Urinary bladder (tissue), 4 donors: ENCODE data around the gene ERG. TPM values are rescaled to one million over a fixed set of nuclear protein-coding genes. Genes with fewer than 3 reads are reported as not detected.

Experiments
- DNase-seq: peaks from one replicate; pipeline ENCODE4 v3.0.0-alpha.2; 2015; ENCODE audit errors: extremely low spot score
- H3K27ac ChIP-seq: one replicate; pipeline ENCODE4 v1.5.1; 2013; ENCODE audit warnings: low read depth, mild to moderate bottlenecking, moderate library complexity
- H3K36me3 ChIP-seq: one replicate; pipeline ENCODE4 v1.6.1; 2013; ENCODE audit warnings: mild to moderate bottlenecking, moderate library complexity; ENCODE audit not compliant: insufficient read depth
- H3K4me1 ChIP-seq: one replicate; pipeline ENCODE4 v1.6.1; 2013; ENCODE audit warnings: mild to moderate bottlenecking, moderate library complexity; ENCODE audit not compliant: insufficient read depth
- H3K4me3 ChIP-seq: one replicate; pipeline ENCODE4 v1.5.1; 2013; ENCODE audit warnings: low read depth, low read length
- WGBS: extraction: QIAGEN DNeasy Blood & Tissue Kit; methylation state at CpG from one replicate; pipeline ENCODE4 v1.1.7; 2013; 5-methylcytosine and 5-hydroxymethylcytosine counted together
- polyA plus RNA-seq: library from polyadenylated mRNA; stranded (reverse); fragments of 200-250 nt; gene quantifications from one replicate; pipeline ENCODE4 v1.2.3, GENCODE V29; 2013
- total RNA-seq: library from RNA; depleted of rRNA; stranded (reverse); fragments of >200 nt; gene quantifications from one replicate; pipeline ENCODE4 v1.2.3, GENCODE V29; 2014
- donor health status: healthy with polysubstance abuse.
- donor health status: healthy.

The ERG gene
- total and polyA plus RNA-seq, 2 donors = 13.5 to 17.1 TPM

DNA sequence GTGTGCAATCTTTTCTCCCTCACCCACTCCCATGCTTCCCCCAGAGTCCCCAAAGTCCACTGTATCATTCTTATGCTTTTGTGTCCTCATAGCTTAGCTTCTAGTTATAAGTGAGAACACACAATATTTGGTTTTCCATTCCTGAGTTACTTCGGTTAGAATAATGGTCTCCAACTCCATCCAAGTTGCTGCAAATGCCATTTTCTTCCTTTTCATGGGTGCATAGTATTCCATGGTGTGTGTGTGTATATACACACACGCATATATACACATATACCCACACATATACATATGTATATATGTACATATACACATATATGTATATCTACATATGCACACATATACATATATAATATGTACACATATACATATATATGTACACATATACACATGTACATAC is 69.3 kb downstream of the ERG start:
- DNase-seq = no peak
- Histone ChIP-seq H3K4me1 (no peaks in the 10 kb centered on the region), H3K36me3 (no peaks in the 10 kb centered on the region), H3K4me3 (no peak overlapping the region), H3K27ac (no peak overlapping the region)
- WGBS = 94% methylated on average over 2 of the region's 2 CpGs

- DNase-seq = no peak
- no peak overlapping the region for H3K27ac ChIP-seq
- no peak overlapping the region for H3K4me3 ChIP-seq
- no peaks in the 10 kb centered on the region for H3K4me1 ChIP-seq
- WGBS = 74% methylated on average over 7 of the region's 7 CpGs
- no peaks in the 10 kb centered on the region for H3K36me3 ChIP-seq
These were observed 70.1 kb downstream of the ERG start for GRCh38 chr21:38428211-38428610.

DNA sequence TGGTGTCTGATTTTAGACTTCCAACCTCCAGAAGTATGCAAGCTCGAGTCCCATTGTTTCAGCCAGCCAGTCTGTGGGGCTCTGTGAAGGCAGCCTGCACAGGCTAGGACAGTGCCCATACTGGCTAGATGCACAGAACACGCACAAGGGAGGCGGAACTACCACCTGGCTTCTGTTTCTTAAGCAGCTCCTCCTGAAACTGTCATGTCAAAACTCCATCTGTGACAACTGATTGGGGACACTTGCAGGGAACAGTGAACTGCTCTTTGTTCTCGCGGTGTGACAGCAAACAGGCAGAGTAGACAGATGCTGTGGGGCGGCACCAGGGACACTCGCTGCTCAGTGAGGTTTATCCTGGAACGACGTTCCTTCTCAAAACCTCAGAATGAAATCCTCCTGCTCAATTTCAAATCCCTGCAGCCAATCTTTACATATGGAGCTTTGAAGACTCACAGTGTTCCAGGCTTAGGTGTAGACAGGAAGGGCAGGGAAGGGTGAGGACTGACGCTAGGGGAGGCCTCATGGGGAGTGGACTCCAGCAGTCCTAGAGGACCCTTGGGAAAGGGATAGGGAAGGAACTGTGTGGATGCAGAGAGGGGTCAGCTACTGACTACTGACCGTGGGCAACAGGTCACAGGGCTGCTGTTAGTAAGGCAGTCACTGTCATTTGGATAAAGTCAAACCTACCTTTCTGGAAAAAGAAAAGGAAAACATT is 73.8 kb downstream of the ERG start:
- Histone ChIP-seq H3K27ac (no peak overlapping the region), H3K4me1 (no peaks in the 10 kb centered on the region), H3K4me3 (no peak overlapping the region), H3K36me3 (no peaks in the 10 kb centered on the region)
- DNase-seq = no peak
- WGBS = 71% methylated on average over 11 of the region's 11 CpGs

DNA sequence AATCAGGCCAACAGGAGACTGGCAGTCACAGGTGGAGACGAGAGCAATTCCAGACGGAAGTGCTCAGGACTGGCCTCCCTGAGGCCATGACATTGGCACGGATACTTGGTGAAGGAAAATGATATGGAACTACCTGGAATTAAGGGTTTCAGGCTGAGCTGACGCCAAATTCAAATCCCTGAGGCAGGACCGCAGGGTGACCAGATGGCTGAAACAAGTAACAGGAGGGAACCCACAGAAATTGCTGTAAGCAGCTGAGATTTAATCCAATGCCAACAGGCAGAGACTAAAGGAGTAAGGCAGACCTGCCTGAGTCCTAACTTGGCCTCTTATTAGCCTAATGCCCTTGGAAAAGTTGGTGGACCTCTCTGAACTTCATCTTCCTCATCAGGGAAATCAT is 76.2 kb downstream of the ERG start:
- H3K27ac ChIP-seq = no peak overlapping the region
- H3K36me3 ChIP-seq = no peaks in the 10 kb centered on the region
- 92% methylated on average over 5 of the region's 5 CpGs for WGBS
- H3K4me1 ChIP-seq = no peaks in the 10 kb centered on the region
- no peak for DNase-seq
- no peak overlapping the region for H3K4me3 ChIP-seq

DNA sequence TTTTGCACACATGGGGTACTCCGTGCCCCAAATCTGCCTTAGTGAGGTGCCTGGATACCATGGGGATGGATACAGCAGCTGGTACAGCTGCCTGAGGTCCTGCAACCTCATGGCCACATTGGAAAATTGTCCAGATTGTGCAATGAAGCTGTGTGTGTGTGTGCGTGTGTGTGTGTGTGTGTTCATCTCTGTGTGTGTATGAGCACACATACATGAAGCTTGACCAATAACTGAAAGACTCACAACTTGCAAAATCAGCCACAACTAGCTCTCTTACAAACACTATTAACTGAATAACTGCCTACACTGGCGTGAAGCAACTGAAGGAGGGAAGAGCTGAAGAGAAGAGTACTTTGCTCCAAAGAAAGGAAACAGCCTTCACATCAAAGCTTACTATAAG is 78.1 kb downstream of the ERG start:
- Histone ChIP-seq H3K27ac (no peak overlapping the region), H3K4me3 (no peak overlapping the region), H3K4me1 (no peaks in the 10 kb centered on the region), H3K36me3 (no peaks in the 10 kb centered on the region)
- WGBS = 82% methylated on average over 3 of the region's 3 CpGs
- no peak for DNase-seq

- Histone ChIP-seq H3K4me1 (no peaks in the 10 kb centered on the region), H3K27ac (no peak overlapping the region), H3K36me3 (no peaks in the 10 kb centered on the region), H3K4me3 (no peak overlapping the region)
- no peak for DNase-seq
- 97% methylated on average over 5 of the region's 5 CpGs for WGBS
These were observed 80.6 kb downstream of the ERG start for GRCh38 chr21:38417726-38418125.

GRCh38 chr21:38416791-38417190 is 81.5 kb downstream of the ERG start:
- no peak overlapping the region for H3K4me3 ChIP-seq
- H3K4me1 ChIP-seq = no peaks in the 10 kb centered on the region
- DNase-seq = no peak
- no peak overlapping the region for H3K27ac ChIP-seq
- no peaks in the 10 kb centered on the region for H3K36me3 ChIP-seq
- 90% methylated on average over 10 of the region's 10 CpGs for WGBS

DNA sequence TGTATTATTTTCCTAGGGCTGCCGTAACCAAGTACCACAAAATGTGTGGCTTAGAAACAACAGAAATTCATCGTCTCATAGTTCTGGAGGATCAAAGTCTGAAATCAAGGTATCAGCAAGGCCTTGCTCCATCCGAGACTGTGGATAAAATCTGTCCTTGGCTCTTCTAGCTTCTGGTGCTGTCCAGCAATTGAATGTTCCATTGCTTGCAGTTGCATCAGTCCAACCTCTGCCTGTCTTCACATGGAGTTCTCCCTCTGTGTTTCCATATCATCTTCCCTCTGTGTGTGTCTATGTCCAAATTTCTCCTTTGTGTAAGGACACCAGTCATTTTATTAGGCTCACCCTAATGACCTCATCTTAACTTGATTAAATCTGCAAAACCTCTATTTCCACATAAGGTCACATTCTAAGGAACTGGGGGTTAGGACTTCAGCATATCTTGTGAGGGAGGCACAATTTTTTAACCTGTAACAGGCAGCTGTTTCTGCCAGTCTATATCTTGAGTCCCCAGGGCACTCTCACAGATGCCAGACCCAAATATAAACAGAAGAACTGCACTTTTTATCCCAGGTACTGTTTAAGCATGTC is 84.2 kb downstream of the ERG start:
- H3K36me3 ChIP-seq = no peaks in the 10 kb centered on the region
- no peak for DNase-seq
- H3K4me1 ChIP-seq = no peaks in the 10 kb centered on the region
- 89% methylated on average over 3 of the region's 3 CpGs for WGBS
- H3K27ac ChIP-seq = no peak overlapping the region
- H3K4me3 ChIP-seq = no peak overlapping the region

DNA sequence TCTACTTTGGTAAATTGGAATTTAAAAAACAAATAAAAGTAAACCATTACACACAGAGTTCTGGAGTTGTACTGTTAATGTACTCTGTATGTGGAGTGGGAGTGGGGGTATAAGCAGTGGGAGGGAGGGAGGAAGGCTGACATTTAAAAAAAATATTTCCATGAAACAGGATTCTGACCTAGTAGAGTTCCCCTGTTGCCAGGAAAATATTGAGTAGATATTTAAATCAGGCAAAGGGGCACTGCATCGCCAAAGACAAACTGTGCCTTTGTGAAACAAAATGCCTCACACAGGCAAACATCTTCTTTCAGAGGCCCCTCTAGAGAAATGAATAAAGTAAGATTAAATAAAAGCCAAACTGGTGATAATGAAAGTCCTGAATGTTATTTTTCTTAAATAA is 87.8 kb downstream of the ERG start:
- WGBS = 53% methylated on average over 1 of the region's 1 CpG
- Histone ChIP-seq H3K27ac (no peak overlapping the region), H3K4me1 (no peaks in the 10 kb centered on the region), H3K4me3 (no peak overlapping the region), H3K36me3 (no peaks in the 10 kb centered on the region)
- no peak for DNase-seq

DNA sequence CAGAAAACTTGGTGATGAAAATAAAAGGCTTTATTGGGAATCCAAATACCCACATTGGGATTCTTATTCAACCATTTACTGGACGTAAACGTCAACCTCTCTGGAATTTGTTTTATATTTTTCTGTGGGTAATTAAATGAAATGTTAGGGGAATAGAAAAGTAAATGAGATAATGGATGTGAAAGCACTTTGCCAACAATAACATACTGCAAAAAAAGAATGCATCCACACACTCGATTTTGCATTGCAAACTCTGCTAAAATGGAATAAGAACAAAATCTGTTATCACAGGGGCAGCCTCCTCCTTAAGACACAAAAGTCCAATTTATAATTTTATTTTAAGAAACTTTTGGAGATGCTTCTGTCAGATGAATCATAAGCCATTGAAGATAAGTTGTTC is 88.4 kb downstream of the ERG start:
- DNase-seq = no peak
- no peak overlapping the region for H3K27ac ChIP-seq
- 63% methylated on average over 3 of the region's 3 CpGs for WGBS

GRCh38 chr21:38404177-38404576 is 94.1 kb downstream of the ERG start:
- no peak overlapping the region for H3K4me3 ChIP-seq
- 77% methylated on average over 9 of the region's 9 CpGs for WGBS

More for the DNA sequence above, 88.4 kb downstream of the ERG start:
- Histone ChIP-seq H3K36me3 (no peaks in the 10 kb centered on the region), H3K4me1 (no peaks in the 10 kb centered on the region), H3K4me3 (no peak overlapping the region)

DNA sequence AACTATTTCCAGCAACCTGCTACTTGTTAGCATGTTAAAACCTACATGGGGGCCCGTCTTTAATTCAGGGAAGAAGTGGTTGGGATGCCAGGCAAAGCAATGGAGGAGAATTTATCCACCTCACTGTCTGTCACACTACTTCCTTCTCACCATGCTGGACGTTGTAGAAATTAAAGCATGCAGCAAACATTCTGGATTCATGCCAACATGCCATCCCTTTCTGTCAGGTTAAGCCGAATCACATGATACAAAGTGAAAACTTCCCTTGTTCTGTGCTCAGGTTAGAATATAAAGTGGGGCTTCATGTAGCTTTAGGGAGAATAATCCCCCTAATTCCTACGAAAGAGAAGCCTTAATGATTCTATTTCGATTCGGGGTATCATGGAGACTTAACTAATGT is 95.5 kb downstream of the ERG start:
- H3K36me3 ChIP-seq = no peaks in the 10 kb centered on the region
- WGBS = 70% methylated on average over 6 of the region's 6 CpGs
- no peak overlapping the region for H3K27ac ChIP-seq
- H3K4me1 ChIP-seq = no peaks in the 10 kb centered on the region
- no peak for DNase-seq
- H3K4me3 ChIP-seq = no peak overlapping the region

More at GRCh38 chr21:38404177-38404576, 94.1 kb downstream of the ERG start:
- Histone ChIP-seq H3K27ac (no peak overlapping the region), H3K4me1 (no peaks in the 10 kb centered on the region), H3K36me3 (no peaks in the 10 kb centered on the region)
- no peak for DNase-seq

GRCh38 chr21:38402291-38402690 is 96.0 kb downstream of the ERG start:
- H3K4me3 ChIP-seq = no peak overlapping the region
- no peaks in the 10 kb centered on the region for H3K4me1 ChIP-seq
- DNase-seq = no peak
- no peaks in the 10 kb centered on the region for H3K36me3 ChIP-seq
- WGBS = 81% methylated on average over 11 of the region's 11 CpGs
- no peak overlapping the region for H3K27ac ChIP-seq

DNA sequence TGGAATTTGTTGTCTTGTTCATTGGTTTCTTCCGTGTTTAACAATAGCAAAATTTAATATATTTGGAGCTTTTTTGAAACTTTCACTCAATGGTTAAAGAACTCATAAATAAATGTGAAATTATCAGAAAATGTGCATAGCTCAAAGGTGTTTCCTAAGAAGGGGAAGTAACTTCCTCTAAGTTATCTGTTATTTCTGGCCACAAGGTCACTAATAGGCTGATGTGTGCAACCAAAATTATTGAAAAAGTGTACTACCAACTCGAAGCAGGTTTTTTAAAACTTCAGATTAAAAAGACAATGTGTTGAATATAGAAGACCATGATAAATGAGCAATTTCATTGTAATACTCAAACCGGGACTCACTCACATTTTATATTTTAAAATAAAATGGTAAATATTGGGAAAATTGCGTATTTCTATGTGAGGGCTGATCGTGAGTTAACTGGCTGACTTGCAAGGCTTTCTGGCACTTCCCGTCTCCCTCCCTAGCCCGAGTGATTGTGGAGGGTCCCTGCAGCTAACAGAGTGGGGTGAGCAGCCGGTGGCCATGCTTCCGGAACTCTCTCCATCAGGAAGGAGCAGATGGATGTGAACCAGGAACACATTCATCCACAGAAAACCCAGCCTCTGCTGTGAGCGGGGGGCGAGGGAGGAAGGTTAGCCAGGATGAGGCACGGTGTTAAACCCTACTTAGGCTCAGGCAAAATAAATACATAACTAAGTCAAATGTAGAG is 96.9 kb downstream of the ERG start:
- no peak overlapping the region for H3K27ac ChIP-seq
- no peaks in the 10 kb centered on the region for H3K36me3 ChIP-seq
- no peak overlapping the region for H3K4me3 ChIP-seq
- WGBS = 74% methylated on average over 12 of the region's 12 CpGs
- H3K4me1 ChIP-seq = no peaks in the 10 kb centered on the region
- DNase-seq = no peak
